HG03025 (cell line): ENCODE measurements around the gene ZNF525.
A peak's percentile ranks its signal among the peaks of the same experiment; 100 is the strongest.
"Not testable (repeated sequence)": the region's sequence is repeated elsewhere in the genome, so short reads cannot be mapped to it uniquely, and the experiment has no call there.

Experiments
- ATAC-seq: cut with Tn5 transposase; IDR thresholded peaks from one replicate; pipeline ENCODE4 v1.9.1; 2021; ENCODE audit warnings: mild to moderate bottlenecking, moderate library complexity; ENCODE audit not compliant: unreplicated experiment, low FRiP score

The ZNF525 gene

DNA sequence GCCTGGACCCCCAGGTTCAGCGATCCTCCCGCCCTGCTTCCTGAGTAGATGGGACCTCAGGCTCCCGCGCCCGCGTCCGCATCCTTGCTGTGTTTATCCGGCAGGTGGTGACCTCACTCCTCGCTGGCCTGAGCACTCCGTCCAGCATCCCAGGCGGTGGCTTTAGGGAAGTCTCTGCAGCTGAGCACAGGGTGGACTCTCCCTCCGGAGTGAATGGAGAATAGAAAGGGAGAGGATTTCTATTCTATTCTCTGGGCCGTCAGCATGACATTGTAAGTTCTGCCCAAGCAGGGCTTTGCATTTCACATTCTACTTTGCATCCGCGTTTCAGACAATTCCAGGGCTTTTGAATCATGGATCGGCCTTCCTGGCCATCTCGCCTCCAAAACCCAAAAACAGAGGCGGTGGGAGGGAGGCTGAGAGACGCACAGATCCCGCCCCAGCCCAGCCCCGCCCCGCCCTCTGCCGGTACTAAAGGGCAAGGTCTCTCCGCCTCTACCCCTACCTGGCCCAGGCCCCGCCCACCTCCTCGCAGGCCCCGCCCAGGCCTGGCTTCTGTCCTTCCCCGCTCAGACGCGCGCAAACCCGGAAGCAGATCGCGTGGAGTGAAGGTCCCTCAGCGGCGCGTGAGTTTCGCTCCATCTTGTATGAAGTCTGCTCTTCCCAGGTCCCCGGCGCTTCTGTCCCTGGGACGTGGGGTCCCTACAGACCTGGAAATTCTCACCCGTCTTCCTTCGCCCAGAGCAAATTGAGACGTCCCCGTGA is at the start of gene ZNF525:
Gene ZNF525 (plus strand): TSS at position 572 of the 765 bp plus-strand sequence. CDS start 6,577 bp downstream, outside the sequence.
- ATAC-seq, result peak; percentile 92

DNA sequence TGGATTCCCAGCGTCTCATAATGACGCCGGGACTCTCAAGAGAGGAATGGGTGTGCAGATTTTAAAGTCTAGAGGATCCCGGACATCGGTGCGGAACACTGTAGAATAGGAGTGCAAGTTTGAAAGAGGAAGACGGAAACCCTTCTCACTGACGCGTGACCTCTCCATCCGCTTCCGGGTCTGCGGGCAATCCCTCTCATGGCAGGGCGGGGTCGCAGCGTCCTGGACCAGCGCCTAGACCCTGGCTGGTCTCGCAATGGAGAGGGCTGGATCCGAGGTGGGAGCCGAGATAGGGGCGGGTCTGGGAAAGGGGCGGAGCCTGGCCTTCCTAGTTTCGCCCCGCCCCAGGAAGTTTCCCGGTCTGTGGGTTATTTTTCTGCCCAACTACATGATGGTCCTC is 36.5 kb upstream of the ZNF525 start:
- no peak for ATAC-seq

DNA sequence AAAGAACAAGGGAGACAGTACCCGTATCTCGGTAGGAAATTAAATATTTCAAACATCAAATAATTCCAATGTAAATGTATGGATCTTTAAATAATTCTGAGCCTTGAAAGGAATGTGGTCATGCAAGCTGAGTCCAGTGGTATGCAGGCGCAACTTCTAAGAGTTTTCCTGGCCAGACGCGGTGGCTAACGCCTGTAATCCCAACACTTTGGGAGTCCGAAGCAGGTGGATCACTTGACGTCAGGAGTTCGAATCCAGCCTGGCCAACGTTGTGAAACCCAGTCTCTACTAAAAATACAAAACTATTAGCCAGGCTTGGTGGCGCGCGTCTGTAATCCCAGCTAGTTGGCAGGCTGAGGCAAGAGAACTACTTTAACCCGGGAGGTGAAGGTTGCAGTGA is 33.0 kb upstream of the ZNF525 start:
- no peak for ATAC-seq

DNA sequence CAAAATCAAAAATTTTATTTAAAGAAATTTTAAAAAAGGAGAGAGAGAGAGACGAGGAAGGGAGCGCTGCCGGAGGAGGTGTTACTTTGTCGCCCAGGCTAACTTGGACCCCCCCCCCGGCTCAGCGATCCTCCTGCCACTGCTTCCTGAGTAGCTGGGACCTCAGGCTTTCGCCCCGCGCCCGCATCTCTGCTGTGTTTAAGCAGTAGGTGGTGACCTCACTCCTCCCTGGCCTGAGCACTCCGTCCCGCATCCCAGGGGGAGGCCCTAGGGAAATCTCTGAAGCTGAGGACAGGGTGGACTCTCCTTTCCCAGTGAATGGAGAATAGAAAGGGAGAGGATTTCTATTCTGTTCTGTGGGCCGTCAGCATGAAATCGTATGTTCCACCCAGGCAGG is 32.4 kb upstream of the ZNF525 start:
- ATAC-seq, result peak; percentile 15

DNA sequence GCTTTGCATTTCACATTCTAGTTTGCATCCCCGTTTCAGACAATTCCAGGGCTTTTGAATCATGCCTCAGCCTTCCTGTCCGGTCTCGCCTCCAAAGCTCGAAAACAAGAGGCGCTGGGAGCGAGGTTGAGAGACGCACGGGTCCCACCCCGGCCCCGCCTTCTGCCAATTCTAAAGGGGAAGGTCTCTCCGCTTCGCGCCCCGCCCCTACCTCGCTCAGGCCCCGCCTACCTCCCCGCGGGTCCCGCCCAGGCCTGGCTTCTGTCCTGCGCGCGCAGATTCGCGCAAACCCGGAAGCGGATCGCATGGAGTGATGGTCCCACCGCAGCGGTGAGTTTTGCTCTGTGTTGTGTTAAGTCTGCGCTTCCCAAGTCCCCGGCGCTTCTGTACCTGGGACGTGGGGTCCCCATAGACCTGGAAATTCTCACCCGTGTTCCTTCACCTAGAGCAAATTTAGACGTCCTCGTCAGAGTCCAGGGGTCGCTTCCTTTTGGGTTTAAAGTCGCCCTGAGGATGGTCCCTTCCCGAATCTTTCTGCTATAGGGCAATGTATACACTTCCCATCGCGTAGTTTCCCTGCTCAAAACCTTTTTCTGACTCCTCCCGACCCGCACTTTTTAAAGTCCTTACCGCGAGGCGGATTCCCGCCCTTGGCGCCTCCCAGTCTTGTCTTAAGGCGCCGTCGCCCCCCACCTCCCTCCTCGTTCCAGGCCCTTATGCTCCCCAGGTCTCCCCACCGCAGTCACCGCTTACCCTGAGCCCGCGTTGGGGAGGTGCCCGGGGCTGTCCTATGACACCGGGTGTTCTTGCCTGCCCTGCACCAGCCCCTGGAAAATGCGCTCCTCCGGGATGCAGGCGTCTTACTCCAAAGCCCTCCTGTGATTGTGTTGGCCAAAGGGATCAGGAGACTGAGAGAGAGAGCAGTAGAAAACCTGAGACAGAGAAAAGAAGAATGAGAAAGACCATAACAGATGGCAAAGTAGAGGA is 31.7 kb upstream of the ZNF525 start, which contains the start of gene ZNF845:
Gene ZNF845 (plus strand): TSS at position 287 of the 987 bp plus-strand sequence. CDS start 7,559 bp downstream, outside the sequence.
- peak; percentile 89 for ATAC-seq

DNA sequence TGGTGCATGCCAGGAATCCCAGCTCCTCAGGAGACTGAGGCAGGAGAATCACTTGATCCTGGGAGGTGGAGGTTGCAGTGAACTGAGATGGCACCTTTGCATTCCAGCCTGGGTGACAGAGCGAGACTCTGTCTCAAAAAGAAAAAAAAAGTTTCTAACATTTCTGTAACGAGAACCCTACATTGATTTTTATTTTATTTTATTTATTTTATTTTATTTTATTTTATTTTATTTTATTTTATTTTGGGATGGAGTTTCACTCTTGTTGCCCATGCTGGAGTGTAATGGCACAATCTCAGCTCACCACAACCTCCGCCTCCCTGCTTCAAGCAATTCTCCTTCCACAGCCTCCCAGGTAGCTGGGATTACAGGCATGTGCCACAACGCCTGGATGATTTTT is 21.1 kb upstream of the ZNF525 start:
- not testable (repeated sequence) for ATAC-seq

DNA sequence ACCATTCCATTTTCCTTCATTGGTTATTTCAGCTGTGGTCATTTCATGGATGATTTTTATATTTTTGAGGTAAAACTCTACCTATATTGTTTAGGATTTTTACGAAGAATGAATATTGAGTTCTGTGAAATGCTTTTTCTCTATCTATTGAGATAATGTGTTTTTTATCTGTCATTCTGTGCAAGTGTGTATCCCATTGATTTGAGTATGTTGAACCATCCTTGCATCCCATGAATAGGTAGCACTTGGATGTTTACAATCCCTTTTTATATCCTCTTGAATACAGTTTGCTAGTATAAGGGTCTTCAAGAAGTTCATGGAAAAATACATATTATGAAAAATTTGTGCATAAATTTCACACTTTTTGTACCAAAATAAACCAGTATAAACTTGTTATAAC is 9.8 kb upstream of the ZNF525 start:
- ATAC-seq, result no peak

DNA sequence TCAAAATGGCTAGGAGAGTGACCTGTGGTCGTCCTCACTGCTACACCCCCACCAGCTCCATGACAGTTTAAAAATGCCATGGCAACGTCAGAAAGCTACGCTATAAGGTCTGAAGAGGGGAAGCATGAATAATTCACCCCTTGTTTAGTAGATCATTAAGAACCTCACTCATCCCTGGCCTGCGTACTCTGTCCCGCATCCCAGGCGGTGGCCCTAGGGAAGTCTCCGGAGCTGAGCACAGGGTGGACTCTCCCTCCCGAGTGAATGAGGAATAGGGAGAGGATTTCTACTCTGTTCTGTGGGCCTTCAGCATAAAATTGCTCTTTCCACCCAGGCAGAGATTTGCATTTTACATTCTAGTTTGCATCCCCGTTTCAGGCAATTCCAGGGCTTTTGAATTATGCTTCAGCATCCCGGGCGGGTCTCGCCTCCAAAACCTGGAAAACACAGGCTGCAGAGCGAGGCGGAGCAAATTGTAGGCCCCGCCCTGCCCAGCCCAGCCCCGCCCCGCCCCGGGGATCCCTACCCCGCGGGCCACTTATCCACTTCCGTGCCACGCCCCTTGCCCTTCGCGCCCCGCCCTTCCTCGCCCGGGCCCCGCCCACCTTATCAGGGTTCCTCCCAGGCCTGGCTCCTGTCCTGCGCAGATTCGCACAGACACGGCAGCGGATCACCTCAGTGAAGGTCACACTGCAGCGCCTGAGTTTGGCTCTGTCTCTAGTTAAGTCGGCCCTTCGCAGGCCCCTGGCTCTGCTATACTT is 7.5 kb upstream of the ZNF525 start:
- no peak for ATAC-seq

DNA sequence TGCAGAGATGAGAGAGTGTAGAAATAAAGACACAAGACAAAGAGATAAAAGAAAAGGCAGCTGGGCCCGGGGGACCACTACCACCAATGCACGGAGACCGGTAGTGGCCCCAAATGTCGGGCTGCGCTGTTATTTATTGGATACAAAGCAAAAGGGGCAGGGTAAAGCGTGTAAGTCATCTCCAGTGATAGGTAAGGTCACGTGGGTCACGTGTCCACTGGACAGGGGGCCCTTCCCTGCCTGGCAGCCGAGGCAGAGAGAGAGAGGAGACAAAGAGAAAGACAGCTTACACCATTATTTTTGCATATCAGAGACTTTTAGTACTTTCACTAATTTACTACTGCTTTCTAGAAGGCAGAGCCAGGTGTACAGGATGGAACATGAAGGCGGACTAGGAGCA is 5.4 kb upstream of the ZNF525 start:
- ATAC-seq, result not testable (repeated sequence)

DNA sequence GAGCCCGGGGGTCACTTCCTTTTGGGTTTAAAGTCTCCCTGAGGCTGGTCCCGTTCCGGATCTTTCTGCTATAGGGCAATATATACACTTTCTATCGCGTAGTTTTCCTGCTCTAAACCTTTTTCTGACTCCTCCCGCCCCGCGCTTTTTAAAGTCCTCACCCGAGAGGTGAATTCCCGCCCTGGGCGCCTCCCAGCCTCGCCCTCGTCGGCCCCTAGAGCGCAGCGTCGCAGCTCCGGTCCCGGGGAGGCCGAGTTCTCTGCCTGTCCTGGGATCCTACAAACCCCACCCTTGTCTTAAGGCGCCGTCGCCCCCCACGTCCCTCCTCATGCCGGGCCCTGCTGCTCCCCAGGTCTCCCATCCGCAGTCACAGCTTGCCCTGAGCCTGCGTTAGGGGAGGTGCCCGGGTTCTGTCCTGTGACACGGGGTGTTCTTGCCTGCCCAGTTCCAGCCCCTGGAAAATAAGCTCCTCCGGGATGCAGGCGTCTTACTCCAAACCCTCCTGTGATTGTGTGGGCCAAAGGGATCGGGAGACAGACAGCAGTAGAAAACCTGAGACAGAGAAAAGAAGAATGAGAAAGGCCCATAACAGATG is 491 bp downstream of the ZNF525 start:
- peak; percentile 40 for ATAC-seq

DNA sequence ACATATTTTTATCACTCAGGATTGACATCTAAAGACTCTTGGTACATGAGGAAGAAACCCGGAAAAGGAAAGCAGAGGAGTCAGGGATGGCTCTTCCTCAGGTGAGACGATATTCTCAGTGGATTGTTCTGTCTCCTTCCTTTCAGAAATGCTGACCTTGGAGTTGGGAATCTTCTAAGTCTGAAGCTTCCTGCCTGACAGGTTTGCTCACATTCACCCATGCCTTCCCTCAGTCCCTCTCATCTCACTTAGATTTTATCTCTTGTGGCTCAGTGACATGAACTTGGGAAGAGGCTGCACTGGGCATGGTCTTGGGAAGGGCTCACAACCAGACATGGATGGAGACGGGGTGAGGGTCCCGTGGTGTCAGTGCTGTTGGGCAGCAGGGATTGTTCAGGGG is 6.7 kb downstream of the ZNF525 start:
- no peak for ATAC-seq

DNA sequence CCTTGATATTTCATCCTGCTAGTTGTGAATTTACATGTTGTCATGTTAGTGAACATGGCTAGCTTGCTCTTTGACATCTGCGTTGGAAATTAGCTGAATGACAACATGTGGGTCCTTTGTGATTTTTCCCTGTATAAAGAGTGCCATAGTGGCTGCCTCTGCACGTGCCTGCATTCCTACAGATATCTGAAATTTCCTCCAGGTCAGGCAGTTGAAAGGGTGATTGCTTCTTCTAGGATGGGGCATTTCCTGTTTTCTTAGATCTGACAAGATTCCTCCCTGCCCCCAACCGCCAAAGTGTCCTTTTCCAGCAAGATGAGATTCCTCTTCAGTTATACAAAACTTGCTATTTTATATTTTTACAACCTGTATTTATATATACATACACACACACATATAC is 8.8 kb downstream of the ZNF525 start:
- ATAC-seq, result no peak

DNA sequence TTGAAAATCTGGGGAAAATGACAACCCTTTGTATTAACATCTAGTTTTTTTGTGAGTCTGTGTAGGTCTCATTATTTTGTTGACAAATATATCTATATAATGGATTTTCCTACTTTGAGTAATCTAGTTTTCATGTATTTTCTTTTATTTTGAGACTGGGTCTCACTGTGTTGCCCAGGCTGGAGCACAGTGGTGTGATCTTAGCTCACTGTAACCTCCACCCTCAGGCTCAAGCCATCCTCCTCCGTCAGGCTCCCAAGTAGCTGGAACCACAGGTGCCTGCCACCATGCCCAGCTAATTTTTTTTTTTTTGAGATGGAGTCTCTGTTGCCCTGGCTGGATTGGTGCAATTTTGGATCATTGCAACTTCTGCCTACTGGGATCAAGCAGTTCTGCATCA is 9.2 kb downstream of the ZNF525 start:
- no peak for ATAC-seq

DNA sequence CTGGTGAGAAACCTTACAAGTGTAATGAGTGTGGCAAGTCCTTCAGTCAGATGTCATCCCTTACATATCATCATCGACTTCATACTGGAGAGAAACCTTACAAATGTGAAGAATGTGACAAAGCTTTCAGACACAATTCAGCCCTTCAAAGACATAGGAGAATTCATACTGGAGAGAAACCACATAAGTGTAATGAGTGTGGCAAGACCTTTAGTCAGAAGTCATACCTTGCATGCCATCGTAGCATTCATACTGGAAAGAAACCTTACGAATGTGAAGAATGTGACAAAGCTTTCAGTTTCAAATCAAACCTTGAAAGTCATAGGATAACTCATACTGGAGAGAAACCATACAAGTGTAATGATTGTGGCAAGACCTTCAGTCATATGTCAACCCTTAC is 15.9 kb downstream of the ZNF525 start:
- ATAC-seq, result no peak

DNA sequence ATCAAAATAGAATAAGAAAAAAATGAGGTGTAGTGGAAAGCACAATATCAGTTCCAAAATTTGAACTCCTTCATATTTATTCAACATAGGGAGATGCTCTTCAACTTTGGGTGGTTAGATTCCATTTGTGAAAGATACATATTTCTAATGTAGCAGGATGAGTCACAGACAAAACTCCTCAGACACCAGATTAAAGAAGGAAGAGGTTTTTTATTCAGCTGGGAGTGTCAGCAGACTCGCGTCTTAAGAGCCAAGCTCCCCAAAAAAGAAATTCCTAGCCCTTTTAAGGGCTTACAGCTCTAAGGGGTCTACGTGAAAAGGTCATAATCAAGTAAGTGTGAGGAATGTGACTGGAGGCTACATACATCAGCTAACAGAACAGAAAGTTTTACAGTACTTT is 22.7 kb downstream of the ZNF525 start:
- ATAC-seq, result no peak

DNA sequence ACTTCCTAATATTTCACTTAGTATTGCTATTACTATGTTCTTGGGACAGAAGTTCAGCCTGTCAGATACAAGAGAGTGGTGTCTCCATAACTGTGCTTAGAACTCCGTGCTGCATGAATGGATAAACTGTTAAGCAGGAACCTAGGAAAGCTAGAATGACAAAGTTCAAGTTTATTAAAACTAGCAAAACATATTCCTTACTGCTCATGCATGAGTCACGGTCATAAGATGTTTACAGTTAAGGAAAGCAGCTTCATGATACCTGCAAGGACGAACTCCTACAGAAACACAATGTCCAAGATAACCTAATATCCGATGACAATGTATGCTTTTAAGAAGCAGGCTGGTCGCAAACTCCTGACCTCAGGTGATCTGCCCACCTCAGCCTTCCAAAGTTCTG is 23.4 kb downstream of the ZNF525 start:
- no peak for ATAC-seq

DNA sequence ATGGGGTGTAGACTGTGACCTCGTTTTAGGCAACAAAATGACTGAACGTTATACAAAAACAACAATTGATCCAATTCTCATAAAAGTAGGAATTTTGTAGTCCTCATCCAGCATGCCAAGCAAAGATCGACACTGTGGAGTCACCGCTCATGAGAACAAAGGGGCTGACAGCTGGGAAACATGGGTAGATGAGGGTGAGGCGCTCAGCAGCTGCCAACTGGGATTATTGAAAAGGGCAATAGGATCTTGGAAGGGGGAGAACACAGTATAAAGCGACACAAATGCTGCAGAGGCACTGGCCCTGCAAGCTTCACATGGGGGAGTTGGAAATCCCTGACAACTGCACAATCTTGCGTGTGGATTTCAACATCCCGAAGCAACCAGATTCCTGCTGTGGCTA is 24.1 kb downstream of the ZNF525 start:
- no peak for ATAC-seq

DNA sequence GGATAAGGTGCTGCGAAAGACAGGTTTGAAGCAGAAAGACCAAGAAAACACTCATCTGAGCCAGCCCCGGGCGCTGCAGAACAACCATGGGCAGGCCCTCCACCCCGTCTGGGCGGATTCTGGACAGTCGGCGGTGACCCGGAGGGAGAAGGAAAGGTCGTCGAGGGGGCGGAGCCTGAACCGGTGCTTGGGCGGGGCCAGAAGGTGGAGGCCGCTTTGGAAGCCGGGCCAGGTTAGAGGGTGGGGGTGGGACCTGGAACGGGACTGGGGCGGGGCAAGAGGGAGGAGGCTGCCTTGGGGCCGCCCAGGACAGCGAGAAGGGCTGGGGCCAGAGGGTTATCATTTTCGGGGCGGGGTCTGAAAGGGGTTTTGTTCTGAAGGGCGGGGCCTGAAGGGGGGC is 24.5 kb downstream of the ZNF525 start:
- no peak for ATAC-seq

DNA sequence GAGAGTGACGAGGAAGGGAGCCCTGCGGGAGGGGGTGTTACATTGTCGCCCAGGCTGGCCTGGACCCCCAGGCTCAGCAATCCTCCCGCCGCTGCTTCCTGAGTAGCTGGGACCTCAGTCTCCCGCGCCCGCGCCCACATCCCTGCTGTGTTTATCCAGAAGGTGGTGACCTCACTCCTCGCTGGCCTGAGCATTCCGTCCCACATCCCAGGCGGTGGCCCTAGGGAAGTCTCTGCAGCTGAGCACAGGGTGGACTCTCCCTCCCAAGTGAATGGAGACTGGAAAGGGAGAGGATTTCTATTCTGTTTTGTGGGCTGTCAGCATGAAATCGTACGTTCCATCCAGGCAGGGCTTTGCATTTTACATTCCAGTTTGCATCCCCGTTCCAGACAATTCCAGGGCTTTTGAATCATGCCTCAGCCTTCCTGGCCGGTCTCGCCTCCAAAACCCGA is 29.0 kb downstream of the ZNF525 start:
- no peak for ATAC-seq
